Astrocyte of the cerebellum (primary cell): ENCODE measurements around the gene MMP2.

ENCODE experiments used
- DNase-seq: peaks from one replicate; pipeline ENCODE4 v3.0.0-alpha.2; 2011; ENCODE audit warnings: low read depth
- H3K4me3 ChIP-seq: 2 replicates; pipeline ENCODE4 v1.5.1; 2011; ENCODE audit warnings: mild to moderate bottlenecking, low read depth, low read length, moderate library complexity
- CTCF ChIP-seq: IDR thresholded peaks from 2 replicates; pipeline ENCODE4 v1.5.1; 2012; ENCODE audit warnings: low read length, low read depth, moderate library complexity, mild to moderate bottlenecking; ENCODE audit errors: missing control alignments
- in situ Hi-C: cut with HindIII; loops from 2 replicates; pipeline ENCODE4 v1.10.0; 2017; ENCODE audit warnings: low sequenced_read_pairs

MMP2 gene

GRCh38 chr16:55496509-55497145 lies 17.6 kb downstream of the MMP2 start:
- no peak for TF ChIP-seq CTCF
- no peak for DNase-seq
- H3K4me3 ChIP-seq: no peak overlapping the region
- in situ Hi-C loops: no loop called here

GRCh38 chr16:55497558-55497957 lies 18.6 kb downstream of the MMP2 start:
- no peak for DNase-seq
- TF ChIP-seq CTCF: no peak
- in situ Hi-C loops: no loop called here
- no peak overlapping the region for H3K4me3 ChIP-seq

DNA sequence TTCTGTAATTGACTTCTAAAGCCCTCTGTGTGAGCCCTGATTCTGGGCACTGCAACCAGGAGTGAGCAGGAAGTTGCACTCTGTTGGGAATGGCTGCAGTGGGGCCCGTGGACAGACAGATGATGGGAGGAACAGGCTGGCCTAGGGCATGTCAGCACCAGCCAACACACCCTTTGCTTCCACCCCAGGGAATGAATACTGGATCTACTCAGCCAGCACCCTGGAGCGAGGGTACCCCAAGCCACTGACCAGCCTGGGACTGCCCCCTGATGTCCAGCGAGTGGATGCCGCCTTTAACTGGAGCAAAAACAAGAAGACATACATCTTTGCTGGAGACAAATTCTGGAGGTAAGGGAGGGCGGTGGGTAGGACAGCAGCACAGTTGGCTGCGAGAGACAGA lies 19.1 kb downstream of the MMP2 start:
- in situ Hi-C loops: no loop called here
- no peak for TF ChIP-seq CTCF
- H3K4me3 ChIP-seq: no peak overlapping the region
- DNase-seq: no peak

GRCh38 chr16:55499281-55499680 lies 20.3 kb downstream of the MMP2 start:
- no peak for DNase-seq
- in situ Hi-C loops: no loop called here
- no peak for TF ChIP-seq CTCF
- no peak overlapping the region for H3K4me3 ChIP-seq

DNA sequence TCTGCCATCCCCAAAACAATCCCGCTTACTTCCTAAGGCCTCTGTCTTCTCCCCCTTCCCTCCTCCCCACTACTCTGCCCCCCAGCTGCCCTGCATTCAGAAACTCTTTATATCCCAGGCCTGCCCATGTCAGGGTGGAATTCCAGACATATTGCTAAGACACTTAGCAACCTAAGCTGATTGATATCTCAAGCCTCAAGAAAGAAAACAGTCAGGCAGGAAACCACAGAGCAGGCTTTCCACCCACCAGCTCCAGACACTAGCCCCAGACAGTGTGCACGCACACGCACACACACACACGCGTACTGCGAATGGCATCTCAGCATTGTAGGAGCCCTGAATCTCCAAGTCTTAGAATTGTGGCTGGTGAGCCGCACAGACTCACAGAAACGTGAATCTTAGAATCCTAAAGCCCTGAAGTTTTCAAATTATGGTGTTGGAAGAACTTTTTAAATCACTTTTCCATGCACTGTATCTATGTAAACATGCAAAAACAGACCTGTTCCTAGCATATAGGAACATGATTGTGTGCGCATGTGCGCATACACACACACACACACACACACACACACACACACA lies 21.0 kb downstream of the MMP2 start:
- in situ Hi-C loops: no loop called here
- H3K4me3 ChIP-seq: no peak overlapping the region
- DNase-seq: peak; percentile 97
- no peak for TF ChIP-seq CTCF

DNA sequence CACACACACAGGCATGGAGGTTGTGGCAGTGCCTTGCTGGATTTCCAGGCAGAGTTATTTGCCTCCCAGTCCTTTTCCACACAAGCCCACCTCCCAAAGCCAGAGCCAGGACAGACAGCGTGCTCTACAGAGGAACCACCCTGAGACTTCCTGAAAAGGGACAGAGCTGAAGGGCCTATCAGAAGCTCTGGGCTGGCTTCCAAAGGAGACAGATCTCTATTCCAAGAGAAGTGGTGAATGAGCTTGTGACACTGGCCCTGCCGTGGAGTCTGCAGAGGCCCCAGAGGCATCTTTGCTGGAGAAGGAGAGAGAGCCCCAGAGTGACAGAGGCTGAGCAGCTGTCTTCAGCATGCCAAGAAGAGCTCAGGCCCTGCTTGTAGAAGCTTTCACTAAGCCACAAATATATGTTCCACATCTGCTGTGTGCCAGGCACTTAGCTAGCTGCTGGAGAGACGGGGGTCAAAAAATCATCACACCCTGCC lies 21.6 kb downstream of the MMP2 start:
- in situ Hi-C loops: no loop called here
- no peak for DNase-seq
- no peak for TF ChIP-seq CTCF
- no peak overlapping the region for H3K4me3 ChIP-seq
